ENCODE data around the gene HSP90AB1.

HSP90AB1 gene

DNA sequence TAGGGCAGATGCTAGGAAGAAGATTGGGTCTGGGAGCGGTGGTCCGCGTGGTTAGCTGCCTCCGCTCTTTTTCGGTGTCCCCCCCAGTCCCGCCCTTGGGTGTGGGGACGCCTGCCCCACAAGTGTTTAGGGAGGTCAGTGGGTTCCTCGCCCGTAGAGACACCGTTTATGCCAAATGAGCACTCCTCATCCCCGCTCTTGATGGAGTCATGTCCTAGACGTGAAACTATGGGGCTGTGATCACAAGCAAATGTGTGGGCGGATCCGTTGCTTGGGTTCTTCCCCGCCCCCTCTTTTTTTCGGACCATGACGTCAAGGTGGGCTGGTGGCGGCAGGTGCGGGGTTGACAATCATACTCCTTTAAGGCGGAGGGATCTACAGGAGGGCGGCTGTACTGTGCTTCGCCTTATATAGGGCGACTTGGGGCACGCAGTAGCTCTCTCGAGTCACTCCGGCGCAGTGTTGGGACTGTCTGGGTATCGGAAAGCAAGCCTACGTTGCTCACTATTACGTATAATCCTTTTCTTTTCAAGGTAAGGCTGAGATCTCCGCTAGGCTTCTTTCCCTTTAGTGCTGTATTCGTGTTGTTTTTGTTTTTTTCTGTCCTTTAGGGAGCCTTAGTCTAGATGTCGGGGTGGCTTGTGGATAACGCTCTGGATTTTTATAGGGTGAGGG lies at the start of gene HSP90AB1:
Gene HSP90AB1, plus strand, starts transcription at position 439 of the 675 bp plus-strand sequence. CDS start 1,529 bp downstream, outside the sequence.
- peak; percentile 97 for DNase-seq (ENCODE audit: low read depth)

DNA sequence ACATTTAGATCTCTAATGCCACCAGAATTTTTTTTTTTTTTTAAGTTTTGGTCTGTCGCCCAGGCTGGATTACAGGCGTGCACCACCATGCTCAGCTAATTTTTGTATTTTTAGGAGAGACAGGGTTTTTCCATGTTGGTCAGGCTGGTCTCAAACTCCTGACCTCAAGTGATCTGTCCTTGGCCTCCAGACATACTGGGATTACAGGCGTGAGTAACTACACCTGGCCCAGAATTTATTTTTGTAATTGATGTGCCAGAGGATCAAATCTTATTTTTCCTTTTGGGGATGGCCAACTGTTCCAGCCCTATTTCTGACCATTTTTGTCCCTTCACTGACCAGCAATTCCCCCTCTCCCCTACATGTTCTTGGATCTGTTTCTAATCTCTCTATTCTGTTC lies 48.2 kb upstream of the HSP90AB1 start:
- DNase-seq (ENCODE audit: low read depth), result no peak

DNA sequence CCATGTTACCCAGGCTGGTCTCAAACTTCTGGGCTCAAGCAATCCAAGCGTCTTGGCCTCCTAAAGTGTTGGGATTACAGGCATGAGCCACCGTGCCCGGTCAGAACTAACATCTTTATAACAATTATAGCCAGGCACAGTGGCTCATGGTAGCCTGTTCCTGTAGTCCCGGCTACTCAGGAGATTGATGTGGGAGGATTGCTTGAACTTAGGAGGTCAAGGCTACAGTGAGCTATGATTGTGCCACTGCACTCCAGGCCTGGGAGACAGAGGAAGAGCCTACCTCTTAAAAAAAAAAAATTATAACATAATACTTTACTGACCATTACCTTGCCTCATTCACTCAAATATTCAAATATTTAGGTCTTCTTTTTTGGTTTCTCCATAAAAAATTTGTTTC lies 47.0 kb upstream of the HSP90AB1 start:
- no peak for DNase-seq (ENCODE audit: low read depth)

DNA sequence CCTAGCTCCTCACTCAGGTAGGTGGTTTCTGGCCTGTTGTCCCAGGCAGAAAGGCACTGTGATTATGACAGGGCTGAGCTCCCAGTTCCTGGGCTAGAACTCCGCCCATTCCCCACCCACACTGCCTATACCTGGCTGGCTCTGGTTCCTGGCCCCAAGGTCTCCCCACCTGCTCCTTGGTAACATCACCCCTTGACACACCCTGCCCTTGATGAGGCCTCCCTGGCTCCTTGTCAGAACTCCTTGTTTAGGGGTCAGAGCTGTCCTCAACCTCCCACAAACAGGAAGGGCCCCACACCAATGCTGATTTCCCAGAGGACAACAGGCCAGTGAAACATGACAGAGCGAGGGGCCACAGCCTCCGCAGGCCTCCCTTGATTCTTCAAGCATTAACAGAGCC lies 45.7 kb upstream of the HSP90AB1 start:
- DNase-seq (ENCODE audit: low read depth), result no peak

DNA sequence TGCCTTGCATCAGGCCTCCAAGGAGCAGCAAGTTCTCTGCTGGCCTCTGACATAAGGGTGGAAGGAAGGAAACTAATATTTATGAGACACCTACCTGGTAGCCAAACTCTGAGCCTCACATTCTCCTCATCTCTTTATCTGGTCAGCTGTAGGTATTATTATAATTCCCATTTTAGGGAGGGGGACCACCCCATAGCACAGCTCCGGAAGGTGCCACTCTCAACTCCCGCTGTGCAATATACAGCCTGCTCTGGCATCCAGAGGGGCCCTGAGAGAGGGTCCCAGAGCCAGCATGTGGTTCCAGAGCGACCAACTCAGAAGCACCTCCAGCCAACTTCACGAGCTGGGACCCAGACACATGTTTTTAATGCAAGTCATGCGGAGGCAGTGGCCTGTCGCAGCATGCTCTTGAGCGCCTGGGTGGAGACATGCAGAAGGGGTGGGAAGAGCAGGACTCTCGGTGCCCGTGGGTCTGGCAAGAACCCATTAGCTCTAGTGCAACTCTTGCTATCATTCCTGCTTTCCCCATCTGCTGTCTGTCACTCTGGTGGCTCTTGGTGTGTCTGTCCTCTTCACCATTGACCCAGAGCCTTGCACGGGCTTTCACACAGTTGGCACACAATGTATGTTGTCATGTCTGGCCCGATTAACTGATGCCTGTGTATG lies 45.1 kb upstream of the HSP90AB1 start:
- DNase-seq (ENCODE audit: low read depth), result no peak

DNA sequence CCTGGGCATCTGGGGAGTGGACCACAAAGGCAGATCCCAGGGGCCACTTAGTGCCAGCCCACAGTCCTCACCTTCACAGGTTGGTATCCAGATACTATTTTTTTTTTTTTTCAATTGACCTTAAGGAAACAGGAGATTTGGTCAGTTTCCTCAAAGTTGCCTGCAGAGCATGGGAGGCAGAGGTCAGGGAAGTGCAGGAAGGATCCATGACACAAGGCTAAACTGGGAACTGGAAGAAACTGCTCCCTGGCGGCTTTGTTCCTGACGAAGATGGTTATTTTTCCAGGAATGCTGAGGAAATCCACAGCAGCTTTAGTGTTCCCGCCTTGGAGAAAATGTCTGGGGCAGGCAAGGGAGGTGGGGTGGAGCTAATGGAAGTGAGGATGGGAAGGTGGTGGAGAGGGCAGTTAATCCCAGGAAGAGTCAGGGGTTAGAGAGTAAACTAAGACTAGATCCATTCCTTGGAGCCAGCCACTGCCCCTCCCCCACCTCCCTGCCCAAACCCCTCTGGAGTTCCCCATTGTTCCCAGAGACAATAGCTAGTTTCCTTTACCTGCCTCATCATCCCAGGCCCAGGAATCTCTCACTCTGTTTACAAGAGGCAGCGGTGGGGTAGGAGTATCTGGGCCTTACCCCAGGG lies 44.4 kb upstream of the HSP90AB1 start:
- no peak for DNase-seq (ENCODE audit: low read depth)

DNA sequence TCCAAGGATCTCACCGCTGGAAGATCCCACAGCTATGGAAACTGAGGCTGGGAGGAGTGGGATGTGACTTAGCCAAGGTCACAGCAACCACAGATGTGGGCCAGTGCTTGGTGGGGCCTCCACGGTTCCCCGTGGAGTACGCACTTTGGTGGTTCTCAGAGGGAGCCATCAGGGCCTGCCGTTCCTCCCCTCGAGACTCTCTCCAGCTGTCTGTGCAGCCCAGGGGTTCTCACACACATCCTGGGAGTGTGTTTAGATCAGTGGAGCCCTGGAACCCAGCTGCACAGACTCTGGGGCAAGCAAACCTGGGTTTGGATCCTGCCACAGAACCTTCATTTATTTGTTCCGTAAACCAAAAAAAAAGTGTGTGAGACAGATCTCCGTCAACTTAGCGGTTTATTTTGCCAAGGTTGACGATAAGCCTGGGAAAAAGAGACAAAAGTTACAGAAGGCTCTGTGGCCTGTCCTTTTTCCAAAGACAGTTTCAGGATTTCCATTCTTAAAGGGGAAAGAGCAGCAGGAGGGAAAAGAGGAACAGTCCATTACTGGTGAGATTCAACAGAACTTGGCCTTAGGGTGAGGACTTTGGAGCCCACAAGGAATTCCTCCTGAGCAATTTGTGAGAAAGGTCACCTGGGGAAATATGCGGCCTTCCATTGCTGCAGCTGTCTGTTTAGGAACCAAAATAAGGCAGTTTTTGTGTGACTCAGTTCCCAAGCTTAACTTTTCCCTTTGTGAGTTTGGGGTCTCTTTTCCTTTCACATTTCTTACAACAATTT lies 43.7 kb upstream of the HSP90AB1 start:
- DNase-seq (ENCODE audit: low read depth), result no peak

DNA sequence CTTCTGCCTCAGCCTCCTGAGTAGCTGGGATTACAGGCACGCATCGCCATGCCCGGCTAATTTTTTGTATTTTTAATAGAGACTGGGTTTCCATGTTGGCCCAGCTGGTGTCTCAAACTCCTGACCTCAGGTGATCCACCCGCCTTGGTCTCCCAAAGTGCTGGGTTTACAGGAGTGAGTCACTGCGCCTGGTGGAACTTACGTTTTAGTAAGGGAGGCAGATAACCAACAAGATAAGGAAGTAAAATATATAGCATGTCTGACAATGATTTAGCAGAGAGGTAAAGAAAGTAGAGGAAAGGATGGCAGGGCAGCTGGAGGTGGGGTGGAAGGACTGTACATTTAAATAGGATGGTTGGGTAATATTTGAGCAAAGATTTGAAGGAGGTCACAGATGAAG lies 42.9 kb upstream of the HSP90AB1 start:
- DNase-seq (ENCODE audit: low read depth), result no peak

DNA sequence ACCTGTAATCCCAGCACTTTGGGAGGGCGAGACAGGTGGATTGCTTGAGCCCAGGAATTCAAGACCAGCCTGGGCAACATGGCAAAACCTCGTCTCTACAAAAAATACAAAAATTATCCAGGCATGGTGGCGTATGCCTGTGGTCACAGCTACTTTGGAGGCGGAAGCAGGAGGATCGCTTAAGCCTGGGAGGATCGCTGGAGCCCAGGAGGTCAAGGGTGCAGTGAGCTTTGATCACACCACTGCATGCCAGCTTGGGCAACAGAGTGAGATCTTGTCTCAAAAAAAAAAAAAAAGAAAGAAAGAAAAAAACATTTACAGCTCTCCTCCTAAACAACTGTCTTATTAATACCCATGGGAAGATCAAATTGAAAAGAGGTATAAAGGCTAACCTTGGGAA lies 38.9 kb upstream of the HSP90AB1 start:
- no peak for DNase-seq (ENCODE audit: low read depth)

DNA sequence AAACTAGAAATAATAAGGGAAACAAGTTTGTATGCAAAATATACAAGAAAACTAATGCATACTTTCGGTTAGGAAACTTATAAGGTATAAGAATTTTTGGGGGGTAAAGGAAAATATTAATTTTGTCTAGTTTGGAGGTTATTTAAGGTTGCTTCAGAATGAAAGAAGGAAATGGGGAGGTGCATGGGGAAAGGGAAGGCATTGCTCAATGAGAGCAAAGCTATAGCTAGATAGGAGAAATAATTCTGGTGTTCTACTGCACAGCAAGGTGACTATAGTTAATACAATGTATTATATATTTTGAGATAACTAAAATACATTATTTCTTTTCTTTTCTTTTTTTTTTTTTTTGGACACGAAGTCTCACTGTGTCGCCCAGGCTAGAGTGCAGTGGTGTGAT lies 35.6 kb upstream of the HSP90AB1 start:
- no peak for DNase-seq (ENCODE audit: low read depth)

DNA sequence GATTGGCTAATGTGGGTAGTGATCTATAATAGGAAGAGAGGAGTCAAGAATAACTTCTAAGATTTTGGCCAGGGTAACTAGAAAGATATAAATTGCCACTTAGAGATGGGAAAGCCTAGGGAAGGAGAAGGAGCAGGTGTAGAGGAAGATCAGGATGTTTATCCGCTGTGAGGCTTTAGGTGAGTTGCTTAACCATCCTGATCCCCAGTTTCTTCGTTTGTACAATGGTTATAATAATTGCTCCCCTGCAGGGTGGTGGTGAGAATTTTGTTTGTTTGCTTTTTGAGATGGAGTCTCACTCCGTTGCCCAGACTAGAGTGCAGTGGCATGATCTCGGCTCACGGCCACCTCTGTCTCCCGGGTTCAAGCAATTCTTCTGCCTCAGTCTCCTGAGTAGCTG lies 32.6 kb upstream of the HSP90AB1 start:
- DNase-seq (ENCODE audit: low read depth), result no peak

DNA sequence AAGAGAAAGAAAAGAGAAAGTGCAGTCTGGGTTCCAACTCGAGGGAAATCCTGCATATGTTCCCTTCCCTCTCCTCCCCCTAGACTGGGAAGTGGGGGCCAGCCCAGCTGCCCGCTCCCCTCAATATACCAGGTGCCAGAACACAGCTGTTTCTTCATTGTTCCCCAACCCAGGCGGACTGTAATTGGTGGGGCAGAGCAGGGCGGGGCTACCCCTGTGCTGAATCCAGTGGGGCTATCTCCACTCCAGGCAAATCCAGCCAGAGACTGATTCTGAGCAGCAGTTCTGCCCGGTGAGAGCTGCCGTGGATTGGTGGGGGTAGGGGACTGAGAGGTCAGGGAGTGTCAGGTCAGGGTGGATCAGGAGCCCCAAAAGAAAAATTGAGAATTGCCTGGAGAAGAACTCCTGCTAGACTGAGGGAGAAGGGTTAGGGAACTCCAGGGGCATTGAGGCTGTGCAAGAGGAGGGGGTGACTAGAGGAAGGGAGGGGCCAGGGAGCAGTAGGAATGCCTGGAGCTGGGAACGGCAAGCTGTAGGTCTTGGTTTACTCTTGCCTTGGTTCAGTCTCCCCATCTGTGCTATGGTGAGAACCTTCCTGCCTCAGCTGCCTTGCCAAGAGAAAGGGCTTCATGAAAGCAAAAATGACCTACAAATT lies 30.1 kb upstream of the HSP90AB1 start, which contains the start of gene MYMX:
Gene MYMX, plus strand, starts transcription at position 250 of the 655 bp plus-strand sequence. CDS start 546 bp downstream, outside the sequence.
- no peak for DNase-seq (ENCODE audit: low read depth)

DNA sequence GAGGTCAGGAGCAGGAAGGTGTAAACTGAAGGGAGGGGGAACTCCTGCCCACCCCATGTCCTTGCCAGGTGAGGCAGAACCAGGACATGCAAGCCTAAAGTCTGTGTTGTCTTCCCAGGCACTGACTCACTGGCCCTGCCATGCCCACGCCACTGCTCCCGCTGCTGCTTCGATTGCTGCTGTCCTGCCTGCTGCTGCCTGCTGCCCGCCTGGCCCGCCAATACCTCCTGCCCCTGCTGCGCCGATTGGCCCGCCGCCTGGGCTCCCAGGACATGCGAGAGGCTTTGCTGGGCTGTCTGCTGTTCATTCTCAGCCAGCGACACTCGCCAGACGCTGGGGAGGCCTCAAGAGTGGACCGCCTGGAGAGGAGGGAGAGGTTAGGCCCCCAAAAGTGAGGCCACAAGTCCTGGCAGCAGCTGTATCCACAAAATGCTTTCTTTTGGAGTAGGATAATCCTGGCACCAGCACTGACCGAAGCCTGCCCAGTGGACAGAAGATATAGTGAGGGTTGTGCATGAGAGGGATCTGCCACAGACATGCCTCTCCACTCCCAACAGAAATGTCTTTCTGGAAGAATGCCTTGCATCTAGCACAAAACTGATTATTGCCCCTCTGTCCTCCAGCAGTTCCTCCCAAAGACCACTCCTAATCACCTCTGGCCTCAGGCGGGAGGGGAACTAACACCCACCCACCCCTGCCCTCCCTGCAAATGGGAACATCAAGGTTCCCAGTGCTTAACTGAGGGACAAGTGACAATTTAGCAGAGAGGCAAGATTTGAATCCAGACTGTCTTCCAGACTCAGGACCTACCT lies 29.4 kb upstream of the HSP90AB1 start:
- DNase-seq (ENCODE audit: low read depth), result no peak

DNA sequence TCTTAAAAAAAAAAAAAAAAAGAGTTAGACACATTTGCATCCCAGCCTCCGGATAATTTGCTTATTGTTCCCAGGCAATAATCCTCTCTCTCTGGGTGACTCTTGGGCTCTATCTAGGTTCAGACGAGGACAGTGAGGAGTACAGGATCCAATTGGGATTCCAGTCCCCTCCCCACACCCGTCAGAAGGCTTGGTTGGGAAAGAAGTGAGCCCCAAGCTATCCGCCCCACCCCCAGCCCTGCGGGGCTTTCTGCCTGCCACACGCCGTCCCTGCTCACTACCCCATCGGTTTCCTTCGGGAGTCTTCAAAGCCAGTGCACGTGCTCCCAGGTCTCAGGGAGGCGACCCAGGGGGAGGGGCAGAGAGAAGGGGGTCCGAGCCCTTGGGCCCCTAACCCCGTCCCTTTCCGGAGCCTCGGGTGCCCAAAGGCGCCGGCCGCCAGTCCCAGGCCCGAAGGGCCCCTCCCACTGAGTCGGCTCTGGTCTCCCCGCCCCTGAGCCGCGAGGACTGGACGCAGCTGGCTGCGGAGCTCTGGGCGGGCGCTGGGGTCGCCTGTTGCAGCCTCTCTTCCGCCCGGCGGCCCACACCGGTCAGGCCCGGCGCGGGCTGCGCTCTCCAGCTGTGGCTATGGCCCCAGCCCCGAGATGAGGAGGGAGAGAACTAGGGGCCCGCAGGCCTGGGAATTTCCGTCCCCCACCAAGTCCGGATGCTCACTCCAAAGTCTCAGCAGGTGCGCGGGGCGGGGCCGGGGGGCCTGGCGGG lies 27.7 kb upstream of the HSP90AB1 start:
- no peak for DNase-seq (ENCODE audit: low read depth)

DNA sequence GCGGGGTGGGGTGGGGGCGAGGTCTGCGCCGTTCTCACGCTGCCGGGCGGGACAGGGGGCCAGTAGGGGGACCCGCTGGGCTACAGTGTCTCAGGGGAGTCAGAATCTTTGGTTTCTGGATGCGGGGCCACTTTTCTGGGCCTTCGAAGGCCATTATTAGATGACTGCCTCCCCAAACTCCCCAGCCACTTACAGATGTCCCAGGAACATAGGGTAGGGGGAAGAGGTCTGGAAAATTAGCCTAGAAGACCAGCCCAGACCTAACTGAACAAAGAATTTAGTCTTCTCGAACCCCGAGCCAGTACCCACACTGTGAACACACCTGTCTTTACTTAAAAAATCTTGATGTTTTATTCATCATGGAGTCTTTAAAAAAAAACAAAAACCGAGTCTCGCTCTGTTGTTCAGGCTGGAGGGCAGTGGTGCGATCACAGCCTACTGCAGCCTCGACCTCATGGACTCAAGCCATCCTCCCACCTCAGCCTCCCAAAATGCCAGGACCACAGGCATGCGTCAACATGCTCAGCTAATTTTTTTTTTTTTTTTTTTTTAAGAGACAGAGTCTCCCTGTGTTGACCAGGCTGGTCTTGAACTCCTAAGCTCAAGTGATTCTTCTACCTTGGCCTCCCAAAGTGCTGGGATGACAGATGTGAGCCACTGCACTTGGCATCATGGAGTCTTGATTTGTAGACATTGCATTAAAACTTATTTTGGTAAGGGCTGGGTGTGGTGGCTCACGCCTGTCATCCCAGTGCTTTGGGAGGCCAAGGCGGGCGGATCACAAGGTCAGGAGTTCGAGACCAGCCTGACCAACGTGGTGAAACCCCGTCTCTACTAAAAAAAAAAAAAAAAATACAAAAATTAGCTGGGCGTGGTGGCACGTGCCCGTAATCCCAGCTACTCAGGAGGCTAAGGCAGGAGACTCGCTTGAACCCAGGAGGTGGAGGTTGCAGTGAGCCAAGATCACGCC lies 26.8 kb upstream of the HSP90AB1 start:
- DNase-seq (ENCODE audit: low read depth), result no peak

DNA sequence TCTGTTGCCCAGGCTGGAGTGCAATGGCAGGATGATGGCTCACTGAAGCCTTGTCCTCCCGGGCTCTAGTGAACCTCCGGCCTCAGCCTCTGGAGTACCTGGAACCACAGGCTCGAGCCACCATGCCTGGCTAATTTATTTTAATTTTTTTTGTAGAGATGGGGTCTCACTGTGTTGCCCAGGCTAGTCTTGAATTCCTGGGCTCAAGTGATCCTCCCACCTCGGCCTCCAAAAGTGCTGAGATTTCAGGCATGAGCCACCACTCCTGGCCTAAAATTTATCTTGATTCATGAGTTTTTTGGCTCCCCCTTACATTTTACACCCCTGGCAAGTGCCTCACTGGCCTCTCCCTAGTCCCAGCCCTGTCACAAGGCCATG lies 26.0 kb upstream of the HSP90AB1 start:
- no peak for DNase-seq (ENCODE audit: low read depth)

DNA sequence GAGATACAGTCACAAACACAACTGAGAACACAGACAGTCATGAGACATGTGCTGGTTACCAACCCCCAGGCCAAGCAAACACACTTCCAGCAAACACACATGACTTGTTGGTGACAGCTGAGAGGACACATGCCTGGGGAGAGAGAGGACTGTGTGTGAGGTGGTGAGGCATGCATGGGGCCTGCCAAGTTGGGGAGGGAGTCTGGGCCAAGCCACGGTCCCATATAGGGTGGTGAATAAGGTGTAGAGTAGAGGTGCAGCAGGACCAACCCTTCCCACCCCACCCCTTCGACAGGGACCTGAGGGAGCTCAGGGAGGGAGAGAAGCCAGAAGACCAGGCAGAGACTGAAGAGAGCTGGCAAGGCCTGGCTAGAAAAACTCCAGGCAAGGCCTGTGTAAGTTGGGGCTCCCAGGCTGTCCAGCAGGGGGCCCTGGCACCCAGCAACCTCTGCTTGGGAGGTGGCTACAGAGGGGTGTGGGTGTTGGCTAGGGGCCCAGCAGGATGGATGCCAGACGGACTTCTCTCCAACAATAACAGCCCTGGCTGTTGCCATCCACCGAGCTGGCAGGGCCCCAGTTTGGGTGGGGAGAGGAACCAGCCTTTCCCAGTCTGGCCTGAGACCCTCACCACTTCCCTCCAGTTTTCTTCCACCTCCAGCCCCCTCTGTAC lies 25.5 kb upstream of the HSP90AB1 start:
- DNase-seq (ENCODE audit: low read depth), result peak; percentile 88

DNA sequence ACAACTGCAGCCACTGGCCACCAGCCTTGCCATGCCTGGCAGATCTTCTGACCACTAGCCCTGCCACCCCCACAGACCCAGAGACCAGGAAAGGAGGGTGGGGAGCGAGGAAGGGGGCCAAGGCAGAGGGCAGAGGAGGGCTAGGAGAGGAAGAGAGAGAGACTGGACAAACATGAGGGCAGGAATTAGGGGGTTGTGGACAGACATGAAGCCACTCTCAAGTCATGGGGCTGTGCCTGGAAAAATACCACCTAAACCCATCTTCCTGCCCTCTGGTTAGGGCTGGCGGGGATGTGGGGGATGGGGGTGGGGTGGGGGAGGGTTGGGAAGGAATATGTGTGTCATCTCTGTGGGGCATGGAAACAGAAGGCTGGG lies 25.0 kb upstream of the HSP90AB1 start:
- DNase-seq (ENCODE audit: low read depth), result no peak
